ENCODE data around the gene EDRF1.

EDRF1 gene

DNA sequence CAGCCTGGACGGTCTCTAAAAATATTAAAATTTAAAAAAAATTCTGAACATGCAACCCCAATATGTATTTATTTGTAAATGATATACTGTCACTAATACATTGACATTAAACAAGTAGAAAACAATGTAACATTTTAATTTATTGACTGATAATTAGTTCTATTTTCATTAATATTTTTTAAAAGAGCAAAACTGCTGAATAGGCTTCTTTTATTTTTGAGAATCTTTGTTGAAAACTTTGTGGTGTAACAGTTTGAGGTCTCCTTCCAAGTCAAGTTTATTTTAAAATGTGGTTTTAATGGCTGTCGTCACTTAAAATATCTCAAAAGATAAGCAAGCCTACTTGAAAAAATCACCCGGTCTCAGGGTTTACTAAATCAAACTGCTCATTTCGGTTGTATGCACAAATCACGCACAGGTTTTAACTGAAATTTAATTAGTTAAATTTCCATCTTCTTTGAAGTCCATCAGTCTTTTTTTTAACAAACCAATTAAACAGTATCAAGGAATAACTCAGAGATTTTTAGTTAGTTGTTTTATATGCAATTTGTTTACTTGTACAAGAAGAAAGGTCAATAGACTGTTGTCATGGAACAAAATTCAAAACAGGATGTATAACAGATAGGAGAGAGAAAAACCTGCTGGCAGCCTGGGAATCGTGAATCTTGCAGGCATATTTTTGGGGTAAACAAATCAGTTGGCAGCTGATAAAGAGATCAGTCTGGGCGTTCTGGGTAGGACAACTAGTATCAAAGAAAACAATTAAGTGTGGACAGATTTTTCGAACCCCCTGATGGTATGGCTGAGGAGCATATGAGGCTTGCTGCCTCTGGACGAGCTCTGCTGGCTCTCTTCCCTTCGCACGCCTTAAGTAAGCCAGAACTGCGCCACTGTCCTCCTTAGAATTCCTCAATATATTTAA, 9.7 kb upstream of the EDRF1 start:
- TF ChIP-seq YY1 (IDR thresholded peaks at IDR 0.05; ENCODE audit: low read depth), result no peak
- no peak for TF ChIP-seq NFIC (IDR thresholded peaks at IDR 0.05)
- no peak for TF ChIP-seq CEBPB (IDR thresholded peaks at IDR 0.05)
- TF ChIP-seq TEAD4 (IDR thresholded peaks at IDR 0.05), result no peak
- TF ChIP-seq CREB1 (IDR thresholded peaks at IDR 0.05; ENCODE audit: low read depth), result no peak
- TF ChIP-seq, protein P1, sequence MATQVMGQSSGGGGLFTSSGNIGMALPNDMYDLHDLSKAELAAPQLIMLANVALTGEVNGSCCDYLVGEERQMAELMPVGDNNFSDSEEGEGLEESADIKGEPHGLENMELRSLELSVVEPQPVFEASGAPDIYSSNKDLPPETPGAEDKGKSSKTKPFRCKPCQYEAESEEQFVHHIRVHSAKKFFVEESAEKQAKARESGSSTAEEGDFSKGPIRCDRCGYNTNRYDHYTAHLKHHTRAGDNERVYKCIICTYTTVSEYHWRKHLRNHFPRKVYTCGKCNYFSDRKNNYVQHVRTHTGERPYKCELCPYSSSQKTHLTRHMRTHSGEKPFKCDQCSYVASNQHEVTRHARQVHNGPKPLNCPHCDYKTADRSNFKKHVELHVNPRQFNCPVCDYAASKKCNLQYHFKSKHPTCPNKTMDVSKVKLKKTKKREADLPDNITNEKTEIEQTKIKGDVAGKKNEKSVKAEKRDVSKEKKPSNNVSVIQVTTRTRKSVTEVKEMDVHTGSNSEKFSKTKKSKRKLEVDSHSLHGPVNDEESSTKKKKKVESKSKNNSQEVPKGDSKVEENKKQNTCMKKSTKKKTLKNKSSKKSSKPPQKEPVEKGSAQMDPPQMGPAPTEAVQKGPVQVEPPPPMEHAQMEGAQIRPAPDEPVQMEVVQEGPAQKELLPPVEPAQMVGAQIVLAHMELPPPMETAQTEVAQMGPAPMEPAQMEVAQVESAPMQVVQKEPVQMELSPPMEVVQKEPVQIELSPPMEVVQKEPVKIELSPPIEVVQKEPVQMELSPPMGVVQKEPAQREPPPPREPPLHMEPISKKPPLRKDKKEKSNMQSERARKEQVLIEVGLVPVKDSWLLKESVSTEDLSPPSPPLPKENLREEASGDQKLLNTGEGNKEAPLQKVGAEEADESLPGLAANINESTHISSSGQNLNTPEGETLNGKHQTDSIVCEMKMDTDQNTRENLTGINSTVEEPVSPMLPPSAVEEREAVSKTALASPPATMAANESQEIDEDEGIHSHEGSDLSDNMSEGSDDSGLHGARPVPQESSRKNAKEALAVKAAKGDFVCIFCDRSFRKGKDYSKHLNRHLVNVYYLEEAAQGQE (IDR thresholded peaks at IDR 0.05; ENCODE audit: low read depth), result no peak
- TF ChIP-seq, protein P2, sequence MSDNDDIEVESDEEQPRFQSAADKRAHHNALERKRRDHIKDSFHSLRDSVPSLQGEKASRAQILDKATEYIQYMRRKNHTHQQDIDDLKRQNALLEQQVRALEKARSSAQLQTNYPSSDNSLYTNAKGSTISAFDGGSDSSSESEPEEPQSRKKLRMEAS (IDR thresholded peaks at IDR 0.05), result no peak
- no peak for TF ChIP-seq RAD21 (IDR thresholded peaks at IDR 0.05; ENCODE audit: low read depth)
- no peak for TF ChIP-seq ZBTB7A (IDR thresholded peaks at IDR 0.05; ENCODE audit: low read depth)
- no peak for TF ChIP-seq FOXM1 (IDR thresholded peaks at IDR 0.05; ENCODE audit: borderline replicate concordance, low read depth)
- TF ChIP-seq EP300 (IDR thresholded peaks at IDR 0.05; ENCODE audit: borderline replicate concordance), result no peak
- TF ChIP-seq EGR1 (IDR thresholded peaks at IDR 0.05), result no peak
- TF ChIP-seq, protein P3, sequence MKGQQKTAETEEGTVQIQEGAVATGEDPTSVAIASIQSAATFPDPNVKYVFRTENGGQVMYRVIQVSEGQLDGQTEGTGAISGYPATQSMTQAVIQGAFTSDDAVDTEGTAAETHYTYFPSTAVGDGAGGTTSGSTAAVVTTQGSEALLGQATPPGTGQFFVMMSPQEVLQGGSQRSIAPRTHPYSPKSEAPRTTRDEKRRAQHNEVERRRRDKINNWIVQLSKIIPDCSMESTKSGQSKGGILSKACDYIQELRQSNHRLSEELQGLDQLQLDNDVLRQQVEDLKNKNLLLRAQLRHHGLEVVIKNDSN (IDR thresholded peaks at IDR 0.05), result no peak
- no peak for TF ChIP-seq TAF1 (IDR thresholded peaks at IDR 0.05; ENCODE audit: low read depth)
- no peak for TF ChIP-seq TCF12 (IDR thresholded peaks at IDR 0.05; ENCODE audit: low read depth)

DNA sequence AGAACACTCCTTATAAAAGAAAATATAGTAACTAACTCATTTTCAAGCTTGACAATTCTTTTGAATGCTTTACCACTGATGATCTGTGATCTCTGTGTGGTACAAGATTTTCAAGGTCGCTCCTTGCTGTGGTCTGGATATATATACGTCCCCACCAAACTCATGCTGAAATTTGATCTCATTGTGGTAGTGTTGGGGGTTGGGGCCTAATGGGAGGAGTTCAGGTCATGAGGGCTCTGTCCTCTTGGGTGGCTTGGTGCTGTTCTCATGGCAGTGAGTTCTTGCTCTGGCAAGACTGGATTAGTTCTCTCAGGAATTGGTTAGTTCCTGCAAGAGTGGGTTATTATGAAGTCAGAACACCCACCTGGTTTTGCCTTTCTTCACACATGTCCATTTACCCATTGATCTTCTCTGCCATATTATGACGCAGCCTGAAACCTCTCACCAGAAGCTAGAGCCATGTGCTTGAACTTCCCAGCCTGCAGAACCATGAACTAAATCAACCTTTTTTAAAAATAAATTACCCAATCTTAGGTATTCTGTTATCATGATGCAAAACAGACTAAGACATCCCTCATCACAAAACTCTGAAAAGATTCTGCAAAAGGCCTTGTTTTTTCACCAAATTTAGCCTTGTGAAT, 8.3 kb upstream of the EDRF1 start:
- TF ChIP-seq, protein P3 (IDR thresholded peaks at IDR 0.05), result no peak
- TF ChIP-seq CEBPB (IDR thresholded peaks at IDR 0.05), result no peak
- TF ChIP-seq, protein P1 (IDR thresholded peaks at IDR 0.05; ENCODE audit: low read depth), result no peak
- TF ChIP-seq TCF12 (IDR thresholded peaks at IDR 0.05; ENCODE audit: low read depth), result no peak
- TF ChIP-seq NFIC (IDR thresholded peaks at IDR 0.05), result no peak
- TF ChIP-seq TAF1 (IDR thresholded peaks at IDR 0.05; ENCODE audit: low read depth), result no peak
- TF ChIP-seq TEAD4 (IDR thresholded peaks at IDR 0.05), result no peak
- TF ChIP-seq EGR1 (IDR thresholded peaks at IDR 0.05), result no peak
- TF ChIP-seq EP300 (IDR thresholded peaks at IDR 0.05; ENCODE audit: borderline replicate concordance), result no peak
- no peak for TF ChIP-seq FOXM1 (IDR thresholded peaks at IDR 0.05; ENCODE audit: borderline replicate concordance, low read depth)
- no peak for TF ChIP-seq RAD21 (IDR thresholded peaks at IDR 0.05; ENCODE audit: low read depth)
- TF ChIP-seq YY1 (IDR thresholded peaks at IDR 0.05; ENCODE audit: low read depth), result no peak
- TF ChIP-seq CREB1 (IDR thresholded peaks at IDR 0.05; ENCODE audit: low read depth), result no peak
- TF ChIP-seq, protein P2 (IDR thresholded peaks at IDR 0.05), result no peak
- TF ChIP-seq ZBTB7A (IDR thresholded peaks at IDR 0.05; ENCODE audit: low read depth), result no peak

DNA sequence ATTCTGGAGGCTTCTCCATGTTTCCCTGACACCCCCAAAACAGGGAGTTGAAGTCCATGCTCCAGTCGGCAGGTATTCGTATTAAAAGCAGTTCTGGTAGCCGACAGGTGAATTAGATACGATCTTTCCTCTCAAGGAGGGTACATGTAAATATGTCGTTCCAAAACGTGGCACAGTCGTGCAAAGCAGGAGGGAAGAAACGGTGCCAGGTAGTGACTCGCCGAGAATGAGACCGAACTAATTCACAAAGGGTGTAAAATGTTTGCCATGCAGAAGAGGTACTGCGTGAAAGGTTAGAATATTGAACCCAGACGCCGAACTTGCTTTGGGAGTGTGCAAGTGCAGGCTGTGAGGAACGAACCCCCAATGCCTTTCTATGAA, 483 bp downstream of the EDRF1 start:
- TF ChIP-seq CREB1 (IDR thresholded peaks at IDR 0.05; ENCODE audit: low read depth), result no peak
- TF ChIP-seq FOXM1 (IDR thresholded peaks at IDR 0.05; ENCODE audit: borderline replicate concordance, low read depth), result no peak
- no peak for TF ChIP-seq RAD21 (IDR thresholded peaks at IDR 0.05; ENCODE audit: low read depth)
- TF ChIP-seq TCF12 (IDR thresholded peaks at IDR 0.05; ENCODE audit: low read depth), result no peak
- TF ChIP-seq CEBPB (IDR thresholded peaks at IDR 0.05), result no peak
- TF ChIP-seq, protein P1 (IDR thresholded peaks at IDR 0.05; ENCODE audit: low read depth), result no peak
- TF ChIP-seq EP300 (IDR thresholded peaks at IDR 0.05; ENCODE audit: borderline replicate concordance), result no peak
- TF ChIP-seq, protein P2 (IDR thresholded peaks at IDR 0.05), result no peak
- no peak for TF ChIP-seq TEAD4 (IDR thresholded peaks at IDR 0.05)
- TF ChIP-seq, protein P3 (IDR thresholded peaks at IDR 0.05), result no peak
- no peak for TF ChIP-seq YY1 (IDR thresholded peaks at IDR 0.05; ENCODE audit: low read depth)
- TF ChIP-seq EGR1 (IDR thresholded peaks at IDR 0.05), result no peak
- TF ChIP-seq TAF1 (IDR thresholded peaks at IDR 0.05; ENCODE audit: low read depth), result no peak
- TF ChIP-seq NFIC (IDR thresholded peaks at IDR 0.05), result no peak
- no peak for TF ChIP-seq ZBTB7A (IDR thresholded peaks at IDR 0.05; ENCODE audit: low read depth)
